HCT116 (cell line): ENCODE results near the gene WASL. TPM values are rescaled to one million over a fixed set of nuclear protein-coding genes. Genes with fewer than 3 reads are reported as not detected.

ENCODE experiments used
- ATAC-seq: fragments of 200-7000 bp; cut with Tn5 transposase; 2 replicates; pipeline ENCODE4 v1.9.1; 2020; ENCODE audit warnings: mild to moderate bottlenecking, moderate library complexity
- BruUV-seq: library from RNA; stranded (reverse); fragments of 400-500 nt; replicated peaks from 2 replicates; lab custom pipeline; 2021; lab: Mats Ljungman, UMichigan
- CTCF ChIA-PET: fragments of 300-600 bp; sonication (Branson Sonifier 250); formaldehyde crosslinking; loops from one replicate; lab custom pipeline; 2021; ENCODE audit warnings: antibody characterized with exemption; lab: Charles Lee
- POLR2A ChIA-PET: fragments of 300-600, 350-600 bp; sonication (Branson Sonifier 250); formaldehyde crosslinking; loops from one replicate; lab custom pipeline; 2021; ENCODE audit warnings: antibody characterized with exemption; lab: Charles Lee
- RAD21 ChIA-PET, 2 experiments: fragments of 300-600 bp; sonication (Branson Sonifier 250); formaldehyde crosslinking; loops; one replicate each; lab custom pipeline; 2023; ENCODE audit warnings: low total read pairs in 2 of 2; ENCODE audit not compliant: uncharacterized antibody in 2 of 2, unreplicated experiment in 2 of 2, low non-redundant PET in 1 of 2; lab: Charles Lee
- DNase-seq: peaks from one replicate; pipeline ENCODE4 v3.0.0-alpha.2; 2010; ENCODE audit warnings: low read depth, low spot score
- H2AFZ ChIP-seq: fragments of 200-600 bp; shearing (Covaris generic), sonication (generic); 2 replicates; pipeline ENCODE4 v1.6.1; 2017; ENCODE audit warnings: low read depth, mixed run types, mixed read lengths, antibody characterized with exemption, low read length; ENCODE audit not compliant: poor library complexity, severe bottlenecking
- H3K27ac ChIP-seq: 2 replicates; pipeline ENCODE4 v1.5.1; 2012; ENCODE audit warnings: low read depth, low read length
- H3K27me3 ChIP-seq: fragments of 200-600 bp; sonication (generic); 2 replicates; pipeline ENCODE4 v1.6.1; 2016; ENCODE audit warnings: mixed run types, low read length, mixed read lengths; ENCODE audit not compliant: insufficient read depth
- H3K36me3 ChIP-seq, 2 experiments: fragments of 200-500 bp in 1 of 2; fragments of 200-600 bp in 1 of 2; sonication (Bioruptor generic) in 1 of 2; sonication (generic) in 1 of 2; 2 replicates each; pipeline versions ENCODE4 v1.5.1 to v1.6.1; 2014 to 2016; ENCODE audit warnings: low read length in 2 of 2, inconsistent platforms in 1 of 2, mixed read lengths in 1 of 2, mixed run types in 1 of 2; ENCODE audit not compliant: insufficient read depth in 2 of 2, control insufficient read depth in 1 of 2
- H3K4me1 ChIP-seq, 2 experiments: fragments of 200-600 bp in 1 of 2; sonication (generic) in 1 of 2; 2 replicates each; pipeline versions ENCODE4 v1.5.1 to v1.6.1; 2012 to 2017; ENCODE audit warnings: low read length in 2 of 2, inconsistent platforms in 1 of 2, mild to moderate bottlenecking in 1 of 2, mixed read lengths in 1 of 2, mixed run types in 1 of 2, moderate library complexity in 1 of 2; ENCODE audit not compliant: insufficient read depth in 2 of 2, control insufficient read depth in 1 of 2
- H3K4me2 ChIP-seq: fragments of 200-600 bp; sonication (generic); 2 replicates; pipeline ENCODE4 v1.6.1; 2017; ENCODE audit warnings: mixed run types, low read length, mixed read lengths
- H3K4me3 ChIP-seq, 2 experiments: fragments of 200-600 bp in 1 of 2; sonication (generic) in 1 of 2; replicated peaks in 1 of 2; 2 replicates each; pipeline ENCODE4 v1.5.1; 2011 to 2016; ENCODE audit warnings: low read length in 2 of 2, control low read depth in 1 of 2, low read depth in 1 of 2, mild to moderate bottlenecking in 1 of 2, mixed read lengths in 1 of 2, mixed run types in 1 of 2
- H3K79me2 ChIP-seq: fragments of 200-600 bp; sonication (generic); 2 replicates; pipeline ENCODE4 v1.6.1; 2017; ENCODE audit warnings: mild to moderate bottlenecking, mixed run types, low read length, moderate library complexity, mixed read lengths; ENCODE audit not compliant: insufficient read depth
- H3K9ac ChIP-seq: fragments of 200-600 bp; sonication (generic); 2 replicates; pipeline ENCODE4 v1.6.1; 2016; ENCODE audit warnings: low read length, mixed read lengths
- H3K9me2 ChIP-seq: fragments of 200-600 bp; sonication (generic), shearing (Covaris generic); 2 replicates; pipeline ENCODE4 v1.6.1; 2017; ENCODE audit warnings: mixed run types, mild to moderate bottlenecking, moderate library complexity; ENCODE audit not compliant: insufficient read depth
- H3K9me3 ChIP-seq, 2 experiments: fragments of 200-500 bp in 1 of 2; fragments of 200-600 bp in 1 of 2; sonication (Bioruptor generic) in 1 of 2; sonication (generic) in 1 of 2; 2 replicates each; pipeline ENCODE4 v1.6.1; 2014 to 2017; ENCODE audit warnings: low read length in 2 of 2, mixed read lengths in 2 of 2, inconsistent platforms in 1 of 2, low read depth in 1 of 2, mild to moderate bottlenecking in 1 of 2, mixed run types in 1 of 2, moderate library complexity in 1 of 2; ENCODE audit not compliant: control insufficient read depth in 1 of 2, insufficient read depth in 1 of 2
- H4K20me1 ChIP-seq: fragments of 200-600 bp; sonication (generic), shearing (Covaris generic); 2 replicates; pipeline ENCODE4 v1.6.1; 2017; ENCODE audit warnings: mixed run types, mild to moderate bottlenecking, moderate library complexity; ENCODE audit not compliant: insufficient read depth
- ELF1 ChIP-seq: IDR thresholded peaks from 2 replicates; pipeline ENCODE4 v1.6.1; 2012; ENCODE audit warnings: low read depth, borderline replicate concordance
- TCF7L2 ChIP-seq: IDR thresholded peaks from 2 replicates; pipeline ENCODE4 v1.7.0; 2011; ENCODE audit warnings: borderline replicate concordance, inconsistent platforms; ENCODE audit not compliant: insufficient read depth, insufficient read length; ENCODE audit errors: extremely low read depth
- intact Hi-C: fragments of 100-400 bp; cut with micrococcal nuclease; formaldehyde crosslinking; loops from 2 replicates; pipeline ENCODE4 v1.10.0; 2022
- total RNA-seq: library from RNA; stranded (reverse); gene quantifications from one replicate; pipeline ENCODE4 v1.2.1, GENCODE V29; 2021; ENCODE audit not compliant: unreplicated experiment
- TF ChIP-seq, protein P1 (sequence below): IDR thresholded peaks from 2 replicates; pipeline ENCODE4 v1.6.1; 2011; ENCODE audit warnings: mild to moderate bottlenecking, low read length, moderate library complexity; ENCODE audit not compliant: insufficient replicate concordance; ENCODE audit errors: extremely low read depth
- TF ChIP-seq, protein P2 (sequence below): IDR thresholded peaks from 2 replicates; pipeline ENCODE4 v1.6.1; 2012

WASL gene
- total RNA-seq, 1 experiment from 2014 or later: 26.2 TPM

DNA sequence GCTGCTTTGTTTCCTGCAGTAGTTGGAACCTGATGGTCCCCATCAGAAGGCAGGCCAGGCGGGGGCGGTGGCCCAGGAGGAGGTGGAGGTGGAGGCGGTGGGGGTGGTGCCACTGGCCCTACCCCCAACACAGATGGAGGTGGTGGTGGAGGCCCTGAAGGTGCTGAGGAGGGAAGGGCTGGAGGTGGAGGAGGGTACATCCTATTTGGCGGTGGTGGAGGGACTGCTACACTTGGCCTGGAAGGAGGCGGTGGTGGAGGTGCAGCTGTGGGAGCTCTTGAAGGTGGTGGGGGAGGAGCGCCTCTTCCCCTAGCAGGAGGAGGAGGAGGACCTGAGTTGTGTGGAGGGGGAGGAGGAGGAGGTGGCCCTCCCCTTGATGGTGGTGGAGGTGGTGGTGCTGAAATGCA, 56.3 kb downstream of the WASL start:
- no peak for TF ChIP-seq TCF7L2
- Histone ChIP-seq H2AFZ (no peak overlapping the region), H3K4me3 (no peak overlapping the region), H3K9me2 (no peaks in the 10 kb centered on the region), H3K36me3 (peaks cover 7 to 15% of the 10 kb centered on the region in 2 experiments; a peak in 3 of 4 replicates), H3K27ac (no peak overlapping the region), H3K4me1 (peaks cover 0 to 6% of the 10 kb centered on the region in 2 experiments; a peak in 1 of 4 replicates), H3K4me2 (no peak overlapping the region), H3K27me3 (no peaks in the 10 kb centered on the region), H3K9me3 (no peaks in the 10 kb centered on the region), H3K9ac (no peak overlapping the region), H4K20me1 (no peaks in the 10 kb centered on the region), H3K79me2 (no peaks in the 10 kb centered on the region)
- ChIA-PET POLR2A (no interaction called here), RAD21 (no interaction called here), CTCF (interaction anchor here (2.5 to 2.7 kb wide), 2 partner anchors 9 to 11 kb away, joined by 8 to 17 read pairs; no protein-coding TSS in a partner anchor)
- DNase-seq: no peak
- ATAC-seq: no peak
- BruUV-seq: no TSS peak
- intact Hi-C loops: no loop called here

DNA sequence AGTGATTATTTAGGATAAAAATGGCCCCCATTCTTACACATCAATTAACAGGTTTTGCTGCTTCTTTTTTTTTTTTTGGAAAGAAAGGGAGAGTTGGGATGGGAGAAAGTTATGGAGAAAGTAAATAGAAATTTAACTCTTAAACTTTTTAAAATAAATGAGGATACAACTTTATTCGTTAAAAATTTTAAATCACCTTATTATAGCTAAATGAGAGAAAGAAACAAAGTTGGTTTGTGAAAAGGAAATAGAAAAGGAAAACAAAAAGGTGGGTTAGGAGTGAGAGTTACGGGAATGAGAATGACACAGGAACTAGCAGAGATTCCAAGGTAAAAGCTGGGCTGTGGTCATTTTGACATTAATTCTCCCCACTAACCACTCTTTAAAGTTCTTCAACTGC, 58.3 kb downstream of the WASL start:
- intact Hi-C loops: no loop called here
- H3K4me2 ChIP-seq: no peak overlapping the region
- H2AFZ ChIP-seq: no peak overlapping the region
- H3K9me2 ChIP-seq: no peaks in the 10 kb centered on the region
- H4K20me1 ChIP-seq: no peaks in the 10 kb centered on the region
- no peak overlapping the region for H3K4me3 ChIP-seq
- no peak for ATAC-seq
- CTCF ChIA-PET: interaction anchor here (1.1 to 2.7 kb wide), 3 partner anchors 8 to 11 kb away, joined by 6 to 17 read pairs (median 7); no protein-coding TSS in a partner anchor
- H3K4me1 ChIP-seq: peaks cover 0 to 6% of the 10 kb centered on the region in 2 experiments; a peak in 1 of 4 replicates
- POLR2A ChIA-PET: interaction anchor here (0.8 kb wide), 1 partner anchor 79 kb away, joined by 3 read pairs; no protein-coding TSS in a partner anchor
- no peaks in the 10 kb centered on the region for H3K9me3 ChIP-seq
- TF ChIP-seq, protein P1, sequence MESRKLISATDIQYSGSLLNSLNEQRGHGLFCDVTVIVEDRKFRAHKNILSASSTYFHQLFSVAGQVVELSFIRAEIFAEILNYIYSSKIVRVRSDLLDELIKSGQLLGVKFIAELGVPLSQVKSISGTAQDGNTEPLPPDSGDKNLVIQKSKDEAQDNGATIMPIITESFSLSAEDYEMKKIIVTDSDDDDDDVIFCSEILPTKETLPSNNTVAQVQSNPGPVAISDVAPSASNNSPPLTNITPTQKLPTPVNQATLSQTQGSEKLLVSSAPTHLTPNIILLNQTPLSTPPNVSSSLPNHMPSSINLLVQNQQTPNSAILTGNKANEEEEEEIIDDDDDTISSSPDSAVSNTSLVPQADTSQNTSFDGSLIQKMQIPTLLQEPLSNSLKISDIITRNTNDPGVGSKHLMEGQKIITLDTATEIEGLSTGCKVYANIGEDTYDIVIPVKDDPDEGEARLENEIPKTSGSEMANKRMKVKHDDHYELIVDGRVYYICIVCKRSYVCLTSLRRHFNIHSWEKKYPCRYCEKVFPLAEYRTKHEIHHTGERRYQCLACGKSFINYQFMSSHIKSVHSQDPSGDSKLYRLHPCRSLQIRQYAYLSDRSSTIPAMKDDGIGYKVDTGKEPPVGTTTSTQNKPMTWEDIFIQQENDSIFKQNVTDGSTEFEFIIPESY: no peak
- no peak for TF ChIP-seq ELF1
- TF ChIP-seq, protein P2, sequence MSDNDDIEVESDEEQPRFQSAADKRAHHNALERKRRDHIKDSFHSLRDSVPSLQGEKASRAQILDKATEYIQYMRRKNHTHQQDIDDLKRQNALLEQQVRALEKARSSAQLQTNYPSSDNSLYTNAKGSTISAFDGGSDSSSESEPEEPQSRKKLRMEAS: no peak
- no peak for TF ChIP-seq TCF7L2
- TF ChIP-seq, all 23 proteins: peak for 0
- DNase-seq: no peak
- Histone ChIP-seq H3K79me2 (no peaks in the 10 kb centered on the region), H3K9ac (no peak overlapping the region), H3K27me3 (no peaks in the 10 kb centered on the region), H3K36me3 (peaks cover 7% of the 10 kb centered on the region in 2 experiments; a peak in 3 of 4 replicates), H3K27ac (no peak overlapping the region)
- no TSS peak for BruUV-seq
- RAD21 ChIA-PET: no interaction called here
